Thoracic aorta (tissue), 2 donors: ENCODE measurements around the gene RCOR1. TPM values are rescaled to one million over a fixed set of nuclear protein-coding genes. Genes with fewer than 3 reads are reported as not detected.

Source experiments
- ATAC-seq: fragments of 150-250 bp; one replicate; pipeline ENCODE4 v1.8.0; 2017; ENCODE audit warnings: low read depth; ENCODE audit not compliant: insufficient number of reproducible peaks, low FRiP score
- DNase-seq: peaks from one replicate; pipeline ENCODE4 v3.0.0-alpha.2; 2020; ENCODE audit warnings: low spot score
- H3K27ac ChIP-seq, 2 donors: fragments of 200-600 bp; sonication (generic); 1 replicate in 1 of 2; 2 replicates in 1 of 2; pipeline ENCODE4 v1.5.1; 2016; ENCODE audit warnings: mild to moderate bottlenecking in 2 of 2, moderate library complexity in 2 of 2
- H3K27me3 ChIP-seq: fragments of 200-600 bp; sonication (generic); replicated peaks from 2 replicates; pipeline ENCODE4 v1.6.0; 2016; ENCODE audit warnings: mild to moderate bottlenecking; ENCODE audit not compliant: insufficient read depth
- H3K36me3 ChIP-seq: fragments of 200-600 bp; sonication (generic); one replicate; pipeline ENCODE4 v1.5.1; 2016
- H3K4me1 ChIP-seq, 2 donors: fragments of 200-600 bp; sonication (generic); 1 replicate in 1 of 2; 2 replicates in 1 of 2; pipeline versions ENCODE4 v1.5.1 to v1.6.0; 2016; ENCODE audit warnings: low read depth in 2 of 2, mild to moderate bottlenecking in 1 of 2; ENCODE audit not compliant: control insufficient read depth in 1 of 2
- H3K4me3 ChIP-seq: fragments of 200-600 bp; sonication (generic); 2 replicates; pipeline ENCODE4 v1.5.1; 2016; ENCODE audit warnings: mild to moderate bottlenecking
- H3K9me3 ChIP-seq: fragments of 200-600 bp; sonication (generic); 2 replicates; pipeline ENCODE4 v1.5.1; 2016
- CTCF ChIP-seq: fragments of 200-600 bp; sonication (generic); IDR thresholded peaks from one replicate; pipeline ENCODE4 v1.5.1; 2019; ENCODE audit warnings: antibody characterized with exemption
- total RNA-seq, 2 donors: library from RNA; depleted of rRNA; stranded (reverse); fragments of >200 nt; gene quantifications; one replicate each; pipeline versions ENCODE4 v1.1.0 to v1.2.3, GENCODE V29; 2016

Gene RCOR1
- total RNA-seq, 2 donors from 2014 or later: 6.5 to 17.1 TPM

GRCh38 chr14:102584871-102585869 is 7.3 kb upstream of the RCOR1 start:
- Histone ChIP-seq H3K4me3 (no peak overlapping the region), H3K36me3 (no peaks in the 10 kb centered on the region), H3K27me3 (no peaks in the 10 kb centered on the region), H3K27ac (no peak overlapping the region), H3K9me3 (no peaks in the 10 kb centered on the region), H3K4me1 (no peaks in the 10 kb centered on the region)
- ATAC-seq: no peak
- no peak for DNase-seq
- no peak for TF ChIP-seq CTCF

- Histone ChIP-seq H3K4me3 (no peak overlapping the region), H3K36me3 (no peaks in the 10 kb centered on the region), H3K4me1 (peaks cover 0 to 8% of the 10 kb centered on the region in 2 donors), H3K27me3 (no peaks in the 10 kb centered on the region), H3K9me3 (no peaks in the 10 kb centered on the region), H3K27ac (no peak overlapping the region)
- TF ChIP-seq CTCF: no peak
- ATAC-seq (no peak), DNase-seq (no peak)
Observed at GRCh38 chr14:102586420-102587104, 5.9 kb upstream of the RCOR1 start.

- DNase-seq (no peak), ATAC-seq (no peak)
- Histone ChIP-seq H3K9me3 (no peaks in the 10 kb centered on the region), H3K4me1 (peaks cover 0 to 12% of the 10 kb centered on the region in 2 donors), H3K4me3 (no peak overlapping the region), H3K27me3 (no peaks in the 10 kb centered on the region), H3K36me3 (no peaks in the 10 kb centered on the region), H3K27ac (no peak overlapping the region)
- no peak for TF ChIP-seq CTCF
Observed at GRCh38 chr14:102588821-102589220, 3.6 kb upstream of the RCOR1 start.

GRCh38 chr14:102589761-102590290 is 2.6 kb upstream of the RCOR1 start:
- no peak for ATAC-seq
- no peaks in the 10 kb centered on the region for H3K9me3 ChIP-seq
- no peak for DNase-seq
- no peak for TF ChIP-seq CTCF
- peaks cover 3 to 21% of the 10 kb centered on the region in 2 donors for H3K4me1 ChIP-seq
- no peak overlapping the region for H3K4me3 ChIP-seq
- no peak overlapping the region for H3K27ac ChIP-seq
- H3K27me3 ChIP-seq: no peaks in the 10 kb centered on the region
- no peaks in the 10 kb centered on the region for H3K36me3 ChIP-seq

- peaks cover 6 to 24% of the 10 kb centered on the region in 2 donors for H3K4me1 ChIP-seq
- DNase-seq: no peak
- no peaks in the 10 kb centered on the region for H3K9me3 ChIP-seq
- peak; percentile 36 for TF ChIP-seq CTCF
- peak overlapping the region; percentile 95 to 97 for H3K27ac ChIP-seq
- no peak for ATAC-seq
- H3K27me3 ChIP-seq: no peaks in the 10 kb centered on the region
- peak overlapping the region; percentile 93 for H3K4me3 ChIP-seq
- no peaks in the 10 kb centered on the region for H3K36me3 ChIP-seq
Observed at GRCh38 chr14:102590667-102591099, 1.8 kb upstream of the RCOR1 start.
